Peyer's patch (tissue), 4 donors: ENCODE results near the gene SYNPO. TPM values are rescaled to one million over a fixed set of nuclear protein-coding genes. Genes with fewer than 3 reads are reported as not detected.

Experiments used
- DNase-seq, 3 donors: peaks; one replicate each; pipeline ENCODE4 v3.0.0-alpha.2; 2017 to 2019
- H3K27ac ChIP-seq, 4 donors: fragments of 200-600 bp; sonication (generic); one replicate each; pipeline ENCODE4 v1.5.1; 2016 to 2019
- H3K27me3 ChIP-seq, 2 donors: fragments of 200-600 bp; sonication (generic); one replicate each; pipeline ENCODE4 v1.5.1; 2019
- H3K36me3 ChIP-seq, 3 donors: fragments of 200-600 bp; sonication (generic); one replicate each; pipeline ENCODE4 v1.5.1; 2016 to 2019
- H3K4me1 ChIP-seq, 4 donors: fragments of 200-600 bp; sonication (generic); one replicate each; pipeline ENCODE4 v1.5.1; 2016 to 2019
- H3K4me3 ChIP-seq, 4 donors: fragments of 200-600 bp; sonication (generic); 1 replicate in 3 of 4; 2 replicates in 1 of 4; pipeline ENCODE4 v1.5.1; 2016 to 2019; ENCODE audit warnings: mild to moderate bottlenecking in 1 of 4
- H3K9me3 ChIP-seq, 4 donors: fragments of 200-600 bp; sonication (generic); one replicate each; pipeline ENCODE4 v1.5.1; 2016 to 2019; ENCODE audit warnings: mild to moderate bottlenecking in 1 of 4
- CTCF ChIP-seq, 6 experiments: fragments of 450-650 bp in 4 of 6; fragments of 200-600 bp in 2 of 6; sonication (generic) in 1 of 6; IDR thresholded peaks; one replicate each; pipeline ENCODE4 v1.5.1; 2017 to 2019; ENCODE audit warnings: antibody characterized with exemption in 6 of 6, mild to moderate bottlenecking in 3 of 6, moderate library complexity in 1 of 6
- POLR2A ChIP-seq, 2 donors: fragments of 450-650 bp; IDR thresholded peaks; one replicate each; pipeline ENCODE4 v1.5.1; 2017; ENCODE audit warnings: antibody characterized with exemption in 2 of 2, mild to moderate bottlenecking in 2 of 2, moderate library complexity in 2 of 2
- total RNA-seq, 4 donors: library from RNA; depleted of rRNA; stranded (reverse); fragments of >200 nt; gene quantifications; one replicate each; pipeline ENCODE4 v1.1.0, GENCODE V29; 2016

Gene SYNPO
- total RNA-seq, 4 donors from 2014 or later, result 28.1 to 93.3 (median 75.8) TPM

- H3K4me3 ChIP-seq, result no peak overlapping the region
- H3K27ac ChIP-seq, result no peak overlapping the region
- peak in 1 of 3 donors; percentile 36 for DNase-seq
- no peaks in the 10 kb centered on the region for H3K4me1 ChIP-seq
- no peaks in the 10 kb centered on the region for H3K27me3 ChIP-seq
- no peaks in the 10 kb centered on the region for H3K36me3 ChIP-seq
- TF ChIP-seq POLR2A (IDR thresholded peaks at IDR 0.05), result no peak
- TF ChIP-seq CTCF (IDR thresholded peaks at IDR 0.05), result no peak
- H3K9me3 ChIP-seq, result no peaks in the 10 kb centered on the region
These were observed 22.5 kb downstream of the SYNPO start for GRCh38 chr5:150662731-150663516.

- TF ChIP-seq CTCF (IDR thresholded peaks at IDR 0.05) (no peak), POLR2A (IDR thresholded peaks at IDR 0.05) (no peak)
- Histone ChIP-seq H3K36me3 (no peaks in the 10 kb centered on the region), H3K9me3 (no peaks in the 10 kb centered on the region), H3K4me3 (no peak overlapping the region), H3K27me3 (no peaks in the 10 kb centered on the region), H3K27ac (no peak overlapping the region), H3K4me1 (no peaks in the 10 kb centered on the region)
- DNase-seq, result no peak
These were observed 23.5 kb downstream of the SYNPO start for GRCh38 chr5:150663936-150664335.

DNA sequence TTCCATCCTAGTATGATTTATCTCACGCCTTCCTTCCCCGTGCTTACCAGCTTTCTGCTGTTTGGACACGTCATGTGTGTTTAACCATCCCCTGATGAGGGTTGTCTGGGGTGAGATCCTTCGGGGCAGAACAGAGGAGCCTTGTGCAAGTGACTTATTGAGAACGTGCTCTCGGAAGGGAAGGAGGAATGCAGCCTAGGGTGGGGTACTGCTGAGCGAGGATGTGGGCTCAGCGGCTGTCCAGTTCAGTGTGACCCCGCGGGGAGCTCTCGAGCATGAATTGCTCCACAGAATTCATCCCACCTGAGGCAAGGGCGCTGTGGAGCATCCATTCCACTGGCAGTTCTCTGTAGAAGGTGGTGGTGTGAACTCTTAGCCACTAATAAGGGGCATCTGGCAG, 24.6 kb downstream of the SYNPO start:
- no peaks in the 10 kb centered on the region for H3K9me3 ChIP-seq
- DNase-seq, result peak in 1 of 3 donors; percentile 26
- no peaks in the 10 kb centered on the region for H3K36me3 ChIP-seq
- no peaks in the 10 kb centered on the region for H3K4me1 ChIP-seq
- no peak overlapping the region for H3K4me3 ChIP-seq
- H3K27ac ChIP-seq, result no peak overlapping the region
- H3K27me3 ChIP-seq, result no peaks in the 10 kb centered on the region
- TF ChIP-seq POLR2A (IDR thresholded peaks at IDR 0.05), result no peak
- no peak for TF ChIP-seq CTCF (IDR thresholded peaks at IDR 0.05)

DNA sequence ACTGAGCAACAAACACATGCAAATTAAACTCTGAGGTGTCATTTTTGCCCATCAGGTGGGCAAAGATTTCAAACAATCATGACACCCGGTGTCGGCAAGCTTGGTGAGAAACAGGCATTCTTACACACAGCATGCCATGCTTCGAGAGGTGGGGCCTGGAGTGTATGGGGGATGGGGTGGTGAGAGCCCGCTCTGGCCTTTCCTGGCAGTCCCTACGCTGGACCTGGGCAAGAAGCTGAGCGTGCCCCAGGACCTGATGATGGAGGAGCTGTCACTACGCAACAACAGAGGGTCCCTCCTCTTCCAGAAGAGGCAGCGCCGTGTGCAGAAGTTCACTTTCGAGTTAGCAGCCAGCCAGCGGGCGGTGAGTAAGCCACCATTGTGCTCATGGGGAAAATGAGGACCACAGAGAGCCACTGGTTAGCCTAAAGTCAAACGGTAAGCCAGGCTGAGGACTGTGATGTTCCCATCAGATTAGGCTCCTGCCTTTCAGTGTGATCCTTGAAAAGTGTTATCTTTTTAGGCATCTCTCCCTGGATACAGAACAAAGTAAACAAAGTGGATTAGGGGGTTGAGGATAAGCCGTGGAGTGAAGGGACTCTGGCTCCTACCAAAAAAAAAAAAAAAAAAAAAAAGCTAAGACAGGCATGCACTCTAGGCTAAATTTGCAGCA, 30.0 kb downstream of the SYNPO start:
- Histone ChIP-seq H3K27me3 (peaks cover 0 to 9% of the 10 kb centered on the region in 2 donors), H3K4me3 (no peak overlapping the region), H3K4me1 (peaks cover 0 to 22% (median 11%) of the 10 kb centered on the region in 4 donors), H3K27ac (no peak overlapping the region), H3K9me3 (no peaks in the 10 kb centered on the region), H3K36me3 (no peaks in the 10 kb centered on the region)
- peak in 1 of 3 donors; percentile 36 for DNase-seq
- TF ChIP-seq CTCF (IDR thresholded peaks at IDR 0.05) (no peak), POLR2A (IDR thresholded peaks at IDR 0.05) (no peak)

- no peak overlapping the region for H3K4me3 ChIP-seq
- TF ChIP-seq CTCF (IDR thresholded peaks at IDR 0.05) (no peak), POLR2A (IDR thresholded peaks at IDR 0.05) (no peak)
- H3K36me3 ChIP-seq, result no peaks in the 10 kb centered on the region
- H3K9me3 ChIP-seq, result no peaks in the 10 kb centered on the region
- H3K27ac ChIP-seq, result no peak overlapping the region
- H3K4me1 ChIP-seq, result peaks cover 0 to 22% (median 11%) of the 10 kb centered on the region in 4 donors
- H3K27me3 ChIP-seq, result peaks cover 0 to 9% of the 10 kb centered on the region in 2 donors
- DNase-seq, result no peak
These were observed 30.5 kb downstream of the SYNPO start for GRCh38 chr5:150670948-150671310.
